Esophagus muscularis mucosa (tissue), 4 donors: ENCODE measurements around the gene C11orf21. TPM values are rescaled to one million over a fixed set of nuclear protein-coding genes. Genes with fewer than 3 reads are reported as not detected.

Source experiments
- DNase-seq: peaks from one replicate; pipeline ENCODE4 v3.0.0-alpha.2; 2017; ENCODE audit errors: extremely low spot score
- H3K27ac ChIP-seq, 4 donors: fragments of 200-600 bp; sonication (generic); replicated peaks in 1 of 4; 1 replicate in 3 of 4; 2 replicates in 1 of 4; pipeline ENCODE4 v1.5.1; 2016 to 2019; ENCODE audit warnings: mild to moderate bottlenecking in 1 of 4
- H3K27me3 ChIP-seq, 4 donors: fragments of 200-600 bp; sonication (generic); one replicate each; pipeline versions ENCODE4 v1.5.1 to v1.6.0; 2016 to 2019
- H3K36me3 ChIP-seq, 4 donors: fragments of 200-600 bp; sonication (generic); one replicate each; pipeline ENCODE4 v1.5.1; 2016 to 2019
- H3K4me1 ChIP-seq, 4 donors: fragments of 200-600 bp; sonication (generic); one replicate each; pipeline ENCODE4 v1.5.1; 2016 to 2019
- H3K4me3 ChIP-seq, 4 donors: fragments of 200-600 bp; sonication (generic); 1 replicate in 2 of 4; 2 replicates in 2 of 4; pipeline ENCODE4 v1.5.1; 2016 to 2019; ENCODE audit warnings: mild to moderate bottlenecking in 4 of 4, moderate library complexity in 1 of 4
- H3K9me3 ChIP-seq, 4 donors: fragments of 200-600 bp; sonication (generic); 1 replicate in 3 of 4; 2 replicates in 1 of 4; pipeline ENCODE4 v1.5.1; 2016 to 2019
- EP300 ChIP-seq: sonication (generic); formaldehyde crosslinking; IDR thresholded peaks from one replicate; pipeline ENCODE4 v1.6.1; 2017; ENCODE audit warnings: antibody characterized with exemption
- POLR2A ChIP-seq: fragments of 450-650 bp; IDR thresholded peaks from one replicate; pipeline ENCODE4 v1.6.1; 2017; ENCODE audit warnings: antibody characterized with exemption, moderate library complexity, mild to moderate bottlenecking, low read depth
- POLR2AphosphoS5 ChIP-seq, 2 donors: sonication (generic); formaldehyde crosslinking; IDR thresholded peaks; one replicate each; pipeline ENCODE4 v1.6.1; 2017; ENCODE audit warnings: antibody characterized with exemption in 2 of 2
- WGBS: methylation state at CpG from one replicate; pipeline ENCODE4 v1.1.5; 2018; 5-methylcytosine and 5-hydroxymethylcytosine counted together
- intact Hi-C: fragments of 100-400 bp; cut with DNase I; formaldehyde crosslinking; loops from one replicate; pipeline ENCODE4 v1.15.1; 2023
- total RNA-seq, 4 donors: library from RNA; depleted of rRNA; stranded (reverse); fragments of >200 nt; gene quantifications; one replicate each; pipeline versions ENCODE4 v1.1.0 to v1.2.1, GENCODE V29; 2016
- TF ChIP-seq, protein P1 (sequence below), 3 experiments: fragments of 200-600 bp in 2 of 3; fragments of 450-650 bp in 1 of 3; sonication (generic) in 2 of 3; IDR thresholded peaks; one replicate each; pipeline ENCODE4 v1.5.1; 2017 to 2019; ENCODE audit warnings: antibody characterized with exemption in 3 of 3, mild to moderate bottlenecking in 2 of 3, moderate library complexity in 1 of 3

C11orf21 gene
- total RNA-seq, result 1 to 10 TPM in 1 of 4 donors, under 1 TPM in 2, not detected in 1; 0.29 to 1.2 (median 0.83) TPM

DNA sequence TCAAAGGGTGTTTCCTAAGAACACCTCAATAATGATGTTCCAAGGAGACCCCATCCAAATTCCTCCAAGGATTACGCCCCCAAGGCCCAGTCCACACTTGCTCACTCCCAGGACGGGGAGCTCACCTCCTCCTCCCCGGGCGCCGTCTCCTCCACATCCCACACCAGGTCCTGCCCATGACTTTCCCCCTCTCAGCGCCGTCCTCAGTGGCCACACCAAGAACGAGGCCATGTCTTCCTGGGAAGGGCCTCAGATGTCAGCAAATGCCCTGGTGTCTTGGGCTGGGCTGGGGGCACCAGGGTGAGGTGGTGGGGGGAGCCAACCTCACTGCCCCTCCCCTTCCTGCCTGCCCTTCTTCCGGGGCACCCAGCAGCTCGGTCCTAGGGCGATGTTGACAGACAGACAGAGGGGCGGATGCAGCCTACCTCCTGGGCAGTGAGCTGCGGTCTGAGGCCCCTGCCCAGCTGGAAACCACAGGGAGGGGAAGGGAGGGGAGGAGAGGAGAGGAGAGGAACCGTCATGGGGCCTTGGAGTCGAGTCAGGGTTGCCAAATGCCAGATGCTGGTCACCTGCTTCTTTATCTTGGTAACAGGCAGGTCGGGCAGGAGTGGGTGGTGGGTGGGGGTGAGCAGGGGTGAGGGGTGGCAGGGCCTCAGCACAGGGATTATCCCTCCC is at the start of gene C11orf21, which contains the start of gene TSPAN32:
Gene C11orf21, minus strand, starts transcription at position 288 of the 675 bp plus-strand sequence. Its CDS starts 110 bp downstream, at position 178.
Gene TSPAN32, plus strand, starts transcription at position 383 of the 675 bp plus-strand sequence. Its CDS starts 137 bp downstream, at position 520.
- Histone ChIP-seq H3K27me3 (peaks cover 0 to 10% (median 0%) of the 10 kb centered on the region in 4 donors), H3K4me3 (peak within 1 kb of the TSS in 3 of 4 donors; percentile 7 to 28 (median 11)), H3K36me3 (no peaks in the 10 kb centered on the region), H3K4me1 (peaks cover 39 to 50% (median 43%) of the 10 kb centered on the region in 4 donors), H3K27ac (peak within 1 kb of the TSS in 1 of 4 donors; percentile 26), H3K9me3 (no peaks in the 10 kb centered on the region)
- TF ChIP-seq EP300 (no peak), POLR2AphosphoS5 (IDR thresholded peaks at IDR 0.05) (no peak), POLR2A (no peak)
- TF ChIP-seq, protein P1, sequence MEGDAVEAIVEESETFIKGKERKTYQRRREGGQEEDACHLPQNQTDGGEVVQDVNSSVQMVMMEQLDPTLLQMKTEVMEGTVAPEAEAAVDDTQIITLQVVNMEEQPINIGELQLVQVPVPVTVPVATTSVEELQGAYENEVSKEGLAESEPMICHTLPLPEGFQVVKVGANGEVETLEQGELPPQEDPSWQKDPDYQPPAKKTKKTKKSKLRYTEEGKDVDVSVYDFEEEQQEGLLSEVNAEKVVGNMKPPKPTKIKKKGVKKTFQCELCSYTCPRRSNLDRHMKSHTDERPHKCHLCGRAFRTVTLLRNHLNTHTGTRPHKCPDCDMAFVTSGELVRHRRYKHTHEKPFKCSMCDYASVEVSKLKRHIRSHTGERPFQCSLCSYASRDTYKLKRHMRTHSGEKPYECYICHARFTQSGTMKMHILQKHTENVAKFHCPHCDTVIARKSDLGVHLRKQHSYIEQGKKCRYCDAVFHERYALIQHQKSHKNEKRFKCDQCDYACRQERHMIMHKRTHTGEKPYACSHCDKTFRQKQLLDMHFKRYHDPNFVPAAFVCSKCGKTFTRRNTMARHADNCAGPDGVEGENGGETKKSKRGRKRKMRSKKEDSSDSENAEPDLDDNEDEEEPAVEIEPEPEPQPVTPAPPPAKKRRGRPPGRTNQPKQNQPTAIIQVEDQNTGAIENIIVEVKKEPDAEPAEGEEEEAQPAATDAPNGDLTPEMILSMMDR (IDR thresholded peaks at IDR 0.05), result no peak
- intact Hi-C loops, result loop anchor here (10.0 kb wide), 1 partner anchor 233 kb away; no protein-coding TSS in a partner anchor
- peak; percentile 92 for DNase-seq
- WGBS, result 66% methylated on average over 15 of the region's 16 CpGs

DNA sequence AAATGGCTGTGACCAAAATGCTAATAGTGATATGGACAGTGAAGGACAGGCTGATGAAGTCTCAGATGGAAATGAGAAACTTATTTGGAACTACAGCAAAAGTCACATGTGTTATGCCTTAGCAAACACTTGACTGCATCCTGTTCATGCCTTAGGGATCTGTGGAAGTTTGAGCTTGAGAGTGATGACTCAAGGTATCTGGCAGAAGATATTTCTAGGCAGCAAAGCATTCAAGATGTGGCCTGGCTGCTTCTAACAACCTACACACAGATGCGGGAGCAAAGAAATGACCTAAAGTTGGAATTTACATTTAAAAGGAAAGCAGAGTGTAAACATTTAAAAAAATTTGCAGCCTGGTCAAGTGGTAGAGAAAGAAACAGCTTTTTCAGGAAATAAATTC is 47.3 kb upstream of the C11orf21 start:
- TF ChIP-seq EP300, result no peak
- TF ChIP-seq POLR2A, result no peak
- no peak for TF ChIP-seq POLR2AphosphoS5 (IDR thresholded peaks at IDR 0.05)
- TF ChIP-seq, protein P1 (IDR thresholded peaks at IDR 0.05), result no peak
- Histone ChIP-seq H3K27ac (no peak overlapping the region), H3K36me3 (no peaks in the 10 kb centered on the region), H3K4me3 (no peak overlapping the region), H3K27me3 (no peaks in the 10 kb centered on the region), H3K9me3 (peaks cover 0 to 14% (median 6%) of the 10 kb centered on the region in 4 donors), H3K4me1 (no peaks in the 10 kb centered on the region)
- intact Hi-C loops, result no loop called here
- DNase-seq, result no peak
- 87% methylated on average over 1 of the region's 1 CpG for WGBS

DNA sequence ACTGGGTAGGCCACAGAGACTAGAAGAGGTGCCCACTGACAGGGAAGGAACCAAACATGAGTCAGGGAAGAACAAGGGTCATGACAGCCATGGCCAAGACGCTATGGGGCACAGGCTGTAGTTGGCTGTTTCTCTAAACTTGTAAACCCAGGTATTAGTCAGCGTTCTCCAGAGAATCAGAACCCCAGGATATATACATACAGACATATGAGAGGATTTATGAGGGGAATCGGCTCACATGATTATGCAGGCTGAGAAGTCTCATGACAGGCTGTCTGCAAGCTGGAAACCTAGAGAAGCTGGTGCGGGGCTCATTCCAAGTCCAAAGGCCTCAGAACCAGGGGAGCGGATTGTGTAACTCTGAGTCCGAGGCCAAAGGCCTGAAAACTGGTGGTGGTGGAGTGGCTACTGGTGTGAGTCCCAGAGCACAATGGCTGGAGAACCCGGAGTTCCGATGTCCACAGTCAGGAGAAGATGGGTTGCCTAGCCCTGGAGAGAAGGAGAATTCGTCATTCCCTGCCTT is 45.7 kb upstream of the C11orf21 start:
- Histone ChIP-seq H3K27ac (no peak overlapping the region), H3K4me3 (no peak overlapping the region), H3K36me3 (no peaks in the 10 kb centered on the region), H3K9me3 (peaks cover 0 to 17% (median 7%) of the 10 kb centered on the region in 4 donors), H3K4me1 (no peaks in the 10 kb centered on the region), H3K27me3 (no peaks in the 10 kb centered on the region)
- intact Hi-C loops, result no loop called here
- TF ChIP-seq, protein P1 (IDR thresholded peaks at IDR 0.05), result no peak
- no peak for TF ChIP-seq POLR2A
- no peak for TF ChIP-seq EP300
- no peak for TF ChIP-seq POLR2AphosphoS5 (IDR thresholded peaks at IDR 0.05)
- no peak for DNase-seq
- 92% methylated on average over 9 of the region's 9 CpGs for WGBS

DNA sequence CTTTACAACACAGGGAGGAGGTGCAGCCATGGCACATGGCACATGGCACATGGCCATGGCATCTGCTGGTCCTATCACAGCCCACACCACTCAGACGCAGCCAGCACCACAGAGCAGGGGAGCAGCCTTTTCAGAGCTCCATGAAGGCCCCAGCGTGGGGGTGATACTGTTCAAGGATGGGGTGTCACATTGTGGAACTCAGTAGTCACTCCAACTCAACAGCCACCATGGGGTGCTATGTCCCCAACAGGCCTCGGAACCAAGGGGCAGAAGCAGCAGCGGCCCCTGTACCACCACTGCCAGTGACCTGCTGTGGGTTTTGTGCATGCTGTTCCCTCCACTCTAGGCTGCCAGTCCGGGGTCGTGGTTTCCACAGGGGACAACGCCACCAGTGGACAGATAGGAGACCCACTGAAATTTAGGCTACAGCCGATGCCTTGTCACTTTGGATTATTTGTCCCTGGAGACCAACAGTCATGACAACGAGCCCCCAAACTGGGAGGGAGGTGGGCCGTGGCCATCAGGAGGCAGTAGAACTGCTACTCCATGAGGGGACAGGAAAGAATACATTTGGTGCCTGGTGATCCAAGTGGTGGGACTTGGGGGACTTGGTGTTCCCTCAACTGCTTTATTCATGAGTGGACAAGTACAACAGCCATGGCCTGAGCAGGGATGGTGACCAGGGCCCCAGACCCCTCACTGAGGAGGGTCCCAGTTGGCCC is 45.0 kb upstream of the C11orf21 start:
- Histone ChIP-seq H3K4me3 (no peak overlapping the region), H3K9me3 (peaks cover 0 to 18% (median 7%) of the 10 kb centered on the region in 4 donors), H3K4me1 (no peaks in the 10 kb centered on the region), H3K27ac (no peak overlapping the region), H3K27me3 (no peaks in the 10 kb centered on the region), H3K36me3 (no peaks in the 10 kb centered on the region)
- TF ChIP-seq EP300 (no peak), POLR2AphosphoS5 (IDR thresholded peaks at IDR 0.05) (no peak)
- 90% methylated on average over 9 of the region's 10 CpGs for WGBS
- no peak for DNase-seq
- intact Hi-C loops, result no loop called here

DNA sequence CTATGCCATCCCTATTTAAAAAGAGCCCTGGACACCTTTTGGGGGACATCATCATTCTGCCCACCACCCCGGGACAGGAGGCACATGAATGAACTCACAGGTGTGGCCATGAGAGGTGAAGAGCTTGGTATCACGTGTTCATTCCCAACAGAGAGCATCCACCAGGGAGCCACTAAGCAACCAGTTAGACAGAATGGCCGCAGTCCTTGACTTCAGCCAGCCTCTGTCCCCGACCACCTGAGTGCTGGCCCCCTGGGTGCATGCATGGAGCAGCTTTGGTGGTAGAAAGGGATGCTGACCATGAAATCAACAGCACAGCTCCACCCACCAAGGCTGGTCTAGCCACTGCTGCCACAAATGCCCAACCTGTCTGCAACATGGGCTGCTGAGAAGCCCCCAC is 44.3 kb upstream of the C11orf21 start:
- Histone ChIP-seq H3K27me3 (no peaks in the 10 kb centered on the region), H3K9me3 (peaks cover 0 to 18% (median 7%) of the 10 kb centered on the region in 4 donors), H3K4me1 (no peaks in the 10 kb centered on the region), H3K36me3 (no peaks in the 10 kb centered on the region), H3K4me3 (no peak overlapping the region), H3K27ac (no peak overlapping the region)
- TF ChIP-seq POLR2AphosphoS5 (IDR thresholded peaks at IDR 0.05), result no peak
- WGBS, result 69% methylated on average over 3 of the region's 4 CpGs
- no peak for DNase-seq
- intact Hi-C loops, result no loop called here
